Endothelial cell of umbilical vein (primary cell): ENCODE data around the gene PELI3.

Source experiments
- CTCF ChIP-seq, 2 donors: IDR thresholded peaks; 1 replicate in 1 of 2; 2 replicates in 1 of 2; pipeline ENCODE4 v1.5.1; 2011; ENCODE audit warnings: low read length in 2 of 2, mild to moderate bottlenecking in 2 of 2, moderate library complexity in 2 of 2, control low read depth in 1 of 2, inconsistent platforms in 1 of 2, low read depth in 1 of 2; ENCODE audit not compliant: insufficient read depth in 1 of 2; ENCODE audit errors: extremely low read depth in 1 of 2
- EZH2 ChIP-seq: IDR thresholded peaks from 2 replicates; pipeline ENCODE4 v1.6.1; 2012; ENCODE audit warnings: borderline replicate concordance, low read depth, mild to moderate bottlenecking, moderate library complexity, low read length, inconsistent platforms; ENCODE audit not compliant: severe bottlenecking

- no peak for TF ChIP-seq CTCF (IDR thresholded peaks at IDR 0.05; ENCODE audit: extremely low read depth in 1 of 2, insufficient read depth in 1 of 2, low read depth in 1 of 2, low read length in 2 of 2)
- no peak for TF ChIP-seq EZH2
Measured at GRCh38 chr11:66476841-66477251, 10.1 kb downstream of the PELI3 start.
